Regular cardiac myocyte (primary cell): ENCODE results near the gene TERC. TPM values are rescaled to one million over a fixed set of nuclear protein-coding genes. Genes with fewer than 3 reads are reported as not detected.

Experiments used
- total RNA-seq: library from RNA; depleted of rRNA; stranded (reverse); fragments of >200 nt; gene quantifications from 2 replicates; pipeline ENCODE4 v1.2.3, GENCODE V29; 2014

The TERC gene
- total RNA-seq = 199 and 580 TPM in 2 replicates

GRCh38 chr3:169764882-169765612 is at the start of gene TERC:
TSS of gene TERC (minus strand) at chr3:169765060.

GRCh38 chr3:169812332-169813235 is 47.7 kb upstream of the TERC start, which contains the start of the genes LRRC34 and LRRIQ4:
TSS of gene LRRC34 (minus strand) at chr3:169812904. CDS start at chr3:169812548, 356 bp downstream.
TSS of gene LRRIQ4 (plus strand) at chr3:169812870. CDS start at chr3:169821922, 9,052 bp downstream.

GRCh38 chr3:169772897-169773816 is 8.3 kb upstream of the TERC start, which contains the start of gene MYNN:
TSS of gene MYNN (plus strand) at chr3:169773396. CDS start at chr3:169774296, 900 bp downstream.

GRCh38 chr3:169769287-169770181 is 4.7 kb upstream of the TERC start, which contains the start of gene ACTRT3:
TSS of gene ACTRT3 (minus strand) at chr3:169769561. CDS start at chr3:169769520, 41 bp downstream.

Other genes with a start within 250 kb of the TERC start
- gene MECOM, start 101.3 kb downstream of the TERC start, total RNA-seq = 14.1 and 32.2 TPM in 2 replicates
- 3.1 and 4.4 TPM in 2 replicates for gene ACTRT3, start 4.5 kb upstream of the TERC start, total RNA-seq
- 21.1 and 23.6 TPM in 2 replicates for gene MYNN, start 8.3 kb upstream of the TERC start, total RNA-seq
- 0.19 TPM in 1 of 2 replicates, not detected in the other for gene LRRIQ4, start 47.8 kb upstream of the TERC start, total RNA-seq
- gene LRRC34, start 47.8 kb upstream of the TERC start, total RNA-seq = 1.1 and 2.9 TPM in 2 replicates
- not detected in 2 replicates for gene LRRC31, start 104.9 kb upstream of the TERC start, total RNA-seq
- gene SAMD7, start 146.5 kb upstream of the TERC start, total RNA-seq = not detected in 2 replicates
- gene SEC62, start 201.7 kb upstream of the TERC start, total RNA-seq = 65.7 and 82.4 TPM in 2 replicates